Hepatocyte (in vitro differentiated cells): Measurements from ENCODE around the gene UBAP2.

Source experiments
- CTCF ChIP-seq: fragments of 200-600 bp; sonication (generic); IDR thresholded peaks from 2 replicates; pipeline ENCODE4 v1.5.1; 2016; ENCODE audit warnings: antibody characterized with exemption, mild to moderate bottlenecking; ENCODE audit not compliant: poor library complexity
- EZH2 ChIP-seq: fragments of 200-600 bp; sonication (generic); IDR thresholded peaks from 2 replicates; pipeline ENCODE4 v1.6.1; 2016; ENCODE audit warnings: antibody characterized with exemption, mild to moderate bottlenecking, borderline replicate concordance
- EZH2phosphoT487 ChIP-seq: fragments of 200-600 bp; sonication (generic); IDR thresholded peaks from one replicate; pipeline ENCODE4 v1.6.1; 2018; ENCODE audit warnings: antibody characterized with exemption, mild to moderate bottlenecking, low read depth, moderate library complexity; ENCODE audit not compliant: unreplicated experiment, severe bottlenecking

- no peak for TF ChIP-seq CTCF
- no peak for TF ChIP-seq EZH2phosphoT487
- TF ChIP-seq EZH2 = no peak
Measured at GRCh38 chr9:34032631-34033030, 16.1 kb downstream of the UBAP2 start.
